GM21529 (cell line): ENCODE measurements around the gene PARM1.

Experiments
- ATAC-seq: cut with Tn5 transposase; IDR thresholded peaks from one replicate; pipeline ENCODE4 v1.9.1; 2021; ENCODE audit not compliant: unreplicated experiment

The PARM1 gene

DNA sequence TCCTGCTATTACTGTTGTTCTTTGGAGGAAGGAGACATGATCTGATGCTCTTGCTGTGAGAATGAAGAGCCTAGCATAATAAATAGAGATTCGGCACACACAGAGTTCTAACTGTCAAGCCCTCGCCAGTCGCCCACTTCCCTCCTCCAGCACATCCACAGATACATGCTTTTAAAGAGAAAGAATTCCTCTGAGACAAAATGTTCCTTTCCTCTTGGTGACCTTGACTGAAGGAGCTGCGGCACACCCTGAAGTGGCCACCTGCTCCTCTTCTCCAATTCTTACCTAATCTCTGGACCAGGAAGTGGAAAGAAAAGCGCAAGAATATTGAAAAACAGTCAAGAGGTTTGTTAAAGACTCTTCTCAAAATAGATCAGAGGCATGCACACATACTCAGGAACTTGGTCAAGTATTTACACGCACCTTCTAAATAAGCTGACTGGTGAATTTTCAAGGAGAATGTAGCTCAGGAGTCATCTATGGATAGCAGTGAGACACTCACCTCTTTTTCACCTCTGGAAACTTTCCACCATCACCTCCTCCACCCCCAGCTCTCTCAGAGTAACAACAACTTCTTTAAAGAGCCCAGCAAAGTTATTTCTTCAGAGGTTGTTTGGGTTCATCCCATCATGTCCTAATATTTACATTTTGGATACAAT lies 95.4 kb downstream of the PARM1 start:
- ATAC-seq, result no peak

DNA sequence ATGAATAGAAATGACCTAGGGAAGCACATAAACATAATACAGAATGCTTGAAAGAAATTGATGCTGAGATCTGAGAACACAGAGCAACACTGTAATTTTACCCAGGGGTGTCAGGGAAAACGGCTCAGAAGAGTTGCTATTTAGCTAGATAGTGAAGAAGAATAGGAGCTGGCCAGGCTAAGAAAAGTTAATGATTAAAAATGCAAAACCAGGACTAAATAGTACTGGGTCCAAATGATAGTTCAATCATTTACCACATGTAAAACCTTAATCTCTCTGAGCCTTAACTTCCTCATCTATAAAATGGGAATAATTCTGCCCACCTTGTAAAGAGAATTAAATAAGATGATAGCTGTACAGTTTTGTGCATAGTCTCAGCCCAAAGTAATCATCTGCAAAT lies 97.1 kb downstream of the PARM1 start:
- ATAC-seq, result no peak

DNA sequence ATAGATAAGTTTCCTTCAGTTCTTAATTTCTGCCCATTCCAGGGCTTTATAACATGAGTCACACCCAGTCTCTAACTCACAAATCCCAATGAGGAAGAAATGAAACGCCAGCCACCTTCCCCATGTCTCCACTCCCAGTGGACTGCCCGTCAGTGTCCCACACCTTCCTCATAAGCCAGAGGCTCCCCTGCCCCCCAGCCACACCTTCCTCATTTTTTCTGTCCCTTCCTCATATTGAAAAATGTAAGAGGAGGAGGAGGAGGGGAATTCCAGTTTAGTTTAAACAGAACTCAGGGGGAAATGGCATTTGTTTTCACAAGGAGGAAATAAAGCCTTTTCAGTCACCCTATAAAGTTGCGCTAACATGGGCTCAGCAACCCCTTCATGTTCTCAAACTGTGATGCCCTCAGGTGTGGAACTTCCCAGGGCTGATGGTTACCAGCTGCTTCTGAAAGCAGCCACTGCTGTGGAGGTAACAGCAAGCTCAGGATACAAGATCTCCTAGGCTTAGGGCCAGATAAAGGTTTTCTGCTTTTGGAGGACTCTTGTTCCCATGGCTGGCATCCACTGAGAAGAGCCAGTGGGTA lies 97.8 kb downstream of the PARM1 start:
- ATAC-seq, result no peak

DNA sequence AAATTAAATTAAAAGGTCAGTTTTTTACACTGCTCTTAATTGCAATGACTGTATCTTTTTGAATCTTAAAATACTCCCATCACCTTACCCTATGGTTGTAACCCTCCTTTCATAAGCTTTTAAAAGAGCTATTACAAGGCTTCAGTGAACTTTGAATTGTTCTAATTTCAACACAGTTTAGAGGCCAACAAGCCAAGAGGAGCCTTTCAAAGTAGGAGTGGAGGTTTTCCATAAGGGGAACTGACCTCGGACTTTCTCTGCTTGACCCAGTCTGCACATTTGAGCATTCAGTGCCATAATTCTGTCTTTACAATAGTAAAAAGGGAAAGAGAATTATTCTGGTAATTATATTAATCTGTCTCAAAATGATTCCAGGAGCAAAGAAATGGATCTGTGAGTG lies 98.9 kb downstream of the PARM1 start:
- no peak for ATAC-seq

DNA sequence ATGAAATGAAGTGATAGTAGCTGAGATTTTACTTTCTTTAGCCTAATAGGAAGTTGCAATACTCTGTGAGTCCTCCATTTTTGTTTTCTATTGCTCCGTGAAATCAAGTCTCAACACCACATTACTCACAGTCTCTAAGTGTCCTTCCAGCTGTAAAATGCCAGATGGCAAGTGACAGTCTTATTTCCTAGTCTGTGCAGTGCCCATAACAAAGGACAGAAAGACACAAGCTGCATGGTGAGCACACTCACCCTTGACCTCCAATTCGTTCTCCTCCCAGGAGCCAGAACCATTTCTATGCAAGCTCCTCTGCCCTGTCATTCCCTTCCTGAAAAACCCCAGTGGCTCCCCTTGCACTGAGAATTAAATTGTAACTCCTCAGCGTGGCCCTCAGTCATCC lies 101.6 kb downstream of the PARM1 start:
- no peak for ATAC-seq

DNA sequence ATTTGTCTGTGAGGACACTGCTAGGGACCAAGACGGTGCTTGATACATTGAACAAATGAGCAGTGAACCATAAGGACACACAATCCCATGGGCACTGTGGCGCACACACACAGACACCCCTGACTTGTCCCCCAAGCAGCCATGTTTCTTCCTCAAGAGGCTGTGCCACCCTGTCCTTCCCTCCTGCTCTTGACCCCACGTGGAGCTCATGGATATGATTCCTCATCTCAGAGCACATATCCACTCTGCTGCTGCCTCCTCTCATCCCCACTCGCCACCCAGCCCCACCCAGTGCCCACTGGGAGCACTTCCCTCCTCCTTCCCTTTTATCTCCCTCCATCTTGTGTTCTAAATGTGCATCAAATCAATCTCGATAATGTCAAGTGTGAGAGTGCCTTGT lies 102.4 kb downstream of the PARM1 start:
- no peak for ATAC-seq

DNA sequence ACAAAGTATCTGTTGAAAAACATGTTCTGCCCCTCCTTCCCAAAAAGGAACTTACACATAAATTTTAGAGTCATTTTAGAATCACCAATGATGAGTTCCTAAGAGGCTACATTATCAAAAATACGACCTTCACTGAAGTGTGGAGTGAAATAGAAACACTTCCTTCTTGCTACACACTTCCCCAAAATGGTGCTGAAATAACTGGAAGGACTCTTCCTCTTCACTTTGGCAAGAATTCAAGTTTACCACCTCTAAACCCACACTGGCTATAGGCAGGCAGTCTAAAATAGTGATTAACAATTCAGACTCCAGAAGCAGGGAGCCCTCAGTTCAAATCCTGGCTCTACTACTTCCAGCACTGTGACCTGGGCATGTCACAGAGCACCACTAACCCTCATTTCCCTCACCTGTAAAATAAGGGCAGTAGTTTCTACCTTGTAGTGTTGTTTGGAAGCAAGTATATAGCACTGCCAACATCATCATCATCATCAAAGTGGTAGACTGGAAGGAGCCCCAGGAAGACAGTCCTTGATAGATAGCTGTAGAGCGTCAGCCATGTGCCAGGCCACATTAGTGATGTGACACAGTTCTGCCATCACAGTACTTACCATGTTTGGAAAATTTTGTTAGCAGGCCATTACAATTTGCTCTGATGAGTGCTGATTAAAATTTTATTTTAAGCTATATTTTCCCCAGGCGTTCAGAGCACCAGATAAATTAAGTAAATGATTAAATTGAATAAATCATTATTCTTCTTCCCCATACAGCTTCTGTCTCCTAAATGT lies 103.3 kb downstream of the PARM1 start:
- ATAC-seq, result no peak

DNA sequence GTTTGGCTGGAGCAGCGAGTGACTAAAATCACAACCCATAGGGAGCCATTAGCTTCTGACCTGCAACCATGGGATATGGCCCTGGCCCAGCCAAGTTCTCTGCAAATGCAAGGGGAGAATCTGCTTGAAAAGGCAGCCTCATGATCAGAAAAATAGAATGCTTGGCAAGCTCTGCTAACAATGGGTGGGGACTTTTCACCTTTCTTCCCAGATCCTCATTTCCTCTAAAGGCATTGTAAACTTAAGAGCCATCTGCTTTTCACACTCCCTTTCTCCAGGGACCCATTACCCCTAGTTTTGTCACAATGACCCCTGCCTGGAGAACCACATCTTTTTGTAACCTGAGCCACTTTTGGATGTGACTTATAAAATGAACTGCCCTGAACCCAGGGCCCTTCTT lies 104.3 kb downstream of the PARM1 start:
- ATAC-seq, result no peak

DNA sequence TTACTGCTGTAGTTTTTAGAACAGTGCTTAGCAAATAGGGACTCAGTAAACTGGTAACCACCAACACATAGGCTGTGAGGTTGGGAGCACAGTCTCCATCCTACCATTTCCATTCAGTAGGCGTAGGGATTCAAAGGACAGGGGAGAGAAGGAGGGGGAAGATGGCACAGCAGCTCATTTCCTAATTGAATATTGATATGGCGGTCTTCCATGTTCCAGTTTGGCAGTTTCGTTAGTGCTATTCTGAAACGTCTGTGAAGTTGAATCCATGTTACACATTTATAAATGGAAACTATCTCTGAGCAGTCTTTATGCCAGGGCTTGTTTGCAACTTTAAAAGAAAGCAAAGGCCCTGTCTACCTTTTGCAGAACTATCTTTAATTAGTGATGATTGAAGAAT lies 105.5 kb downstream of the PARM1 start:
- no peak for ATAC-seq

DNA sequence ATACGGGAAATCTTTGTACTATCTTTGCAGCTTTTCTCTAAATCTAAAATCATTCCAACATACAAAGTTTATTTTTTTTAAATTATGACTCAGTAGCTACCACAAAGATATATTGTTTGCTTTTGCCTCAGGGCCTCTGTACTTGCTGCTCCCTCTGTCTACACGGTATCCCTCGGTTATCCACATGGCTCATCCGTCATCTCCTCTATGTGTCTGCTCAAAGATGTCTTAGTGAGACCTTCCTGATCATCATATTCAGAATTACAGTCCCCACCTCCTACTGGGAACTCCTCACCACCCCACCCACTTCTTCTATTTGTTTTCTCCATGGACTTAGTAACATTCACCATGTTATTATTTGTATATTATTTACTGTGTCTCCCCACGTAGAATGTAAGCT lies 107.8 kb downstream of the PARM1 start:
- ATAC-seq, result no peak

DNA sequence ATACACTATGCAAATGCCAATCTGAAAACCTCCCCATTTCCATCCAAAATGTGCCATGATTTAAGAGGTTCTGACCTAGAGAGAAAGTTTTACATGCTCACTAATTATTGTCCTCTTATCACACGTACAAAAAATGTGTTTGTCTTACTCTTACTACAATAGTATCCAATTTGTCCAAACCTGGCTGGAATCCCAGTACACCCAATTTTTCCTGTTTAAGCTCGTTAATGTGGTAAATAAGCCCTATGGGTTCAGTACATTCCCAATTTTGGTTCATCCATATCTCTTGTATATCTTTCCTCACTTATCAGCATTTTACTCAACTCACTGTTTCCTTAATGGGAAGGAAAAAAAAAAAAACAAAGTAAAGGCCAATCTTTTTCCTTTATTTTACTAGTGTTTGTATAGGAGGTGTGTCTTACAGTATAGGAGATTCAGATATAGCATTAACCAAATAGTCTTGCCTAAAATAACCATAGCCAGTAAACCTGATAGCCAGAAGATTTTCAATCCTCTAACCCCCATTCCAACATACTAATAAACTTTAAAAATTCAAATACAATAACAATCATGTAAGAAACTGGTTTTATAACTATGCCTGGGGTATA lies 109.8 kb downstream of the PARM1 start:
- no peak for ATAC-seq

DNA sequence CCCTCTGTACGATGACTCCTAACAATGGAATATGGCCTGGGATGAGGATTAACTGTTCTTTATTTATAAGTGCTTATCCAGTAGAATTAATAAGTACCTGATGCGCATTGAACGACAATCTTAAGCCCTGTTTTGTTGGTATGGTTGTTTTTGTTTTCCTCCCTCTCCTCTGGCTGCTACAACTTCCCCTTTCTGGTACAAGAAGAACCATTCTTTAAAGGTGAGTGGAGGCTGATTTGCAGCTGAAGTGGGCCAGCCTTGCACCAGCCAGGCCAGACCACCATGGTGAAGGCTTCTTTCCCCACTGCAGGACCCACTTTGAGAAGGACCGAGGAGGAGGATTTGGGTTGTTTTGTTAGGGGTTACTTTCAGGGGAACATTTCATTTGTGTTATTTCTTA lies 113.3 kb downstream of the PARM1 start:
- no peak for ATAC-seq

DNA sequence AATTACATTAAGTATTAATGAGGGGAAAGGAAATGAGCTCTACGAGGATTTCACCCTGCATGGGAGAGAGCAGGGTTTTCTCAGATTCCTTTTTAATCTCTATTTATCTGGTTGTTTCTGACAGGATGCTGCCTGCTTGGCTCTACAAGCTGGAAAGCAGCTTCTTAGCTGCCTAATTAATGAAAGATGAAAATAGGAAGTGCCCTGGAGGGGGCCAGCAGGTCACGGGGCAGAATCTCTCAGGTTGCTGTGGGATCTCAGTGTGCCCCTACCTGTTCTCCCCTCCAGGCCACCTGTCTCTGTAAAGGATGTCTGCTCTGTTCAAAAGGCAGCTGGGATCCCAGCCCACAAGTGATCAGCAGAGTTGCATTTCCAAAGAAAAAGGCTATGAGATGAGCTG lies 113.7 kb downstream of the PARM1 start:
- ATAC-seq, result no peak

DNA sequence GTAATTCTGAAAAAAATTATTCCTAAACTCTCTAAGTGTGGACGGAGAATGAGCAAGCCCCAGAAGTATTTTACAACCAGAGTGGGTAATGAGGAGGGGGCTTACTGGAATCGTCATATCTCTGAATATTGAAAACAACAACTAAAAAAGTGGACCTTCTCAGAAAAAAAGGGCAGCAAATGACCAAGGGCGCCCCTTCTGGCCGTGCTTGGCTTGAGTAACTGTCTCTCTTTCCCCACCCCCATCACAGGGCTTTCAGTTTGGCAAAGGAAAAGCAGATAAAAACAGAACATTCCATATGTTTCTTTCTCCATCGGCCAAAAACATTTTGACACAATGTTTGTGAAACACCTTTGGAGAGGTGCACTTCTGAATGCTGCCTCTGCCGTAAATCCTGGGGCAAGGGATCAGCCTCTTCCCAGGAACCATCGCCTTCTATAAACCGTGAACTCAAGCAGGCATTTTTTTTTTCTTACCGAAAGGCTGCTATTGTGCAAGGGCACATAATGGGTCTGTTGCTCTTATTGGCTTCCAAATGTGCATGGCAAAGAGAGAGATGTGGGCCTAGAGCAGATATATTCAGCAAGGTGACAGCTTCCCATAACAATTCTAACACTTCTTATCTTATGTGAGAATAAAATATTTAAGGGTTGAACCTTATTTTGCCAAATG lies 115.4 kb downstream of the PARM1 start:
- ATAC-seq, result no peak

DNA sequence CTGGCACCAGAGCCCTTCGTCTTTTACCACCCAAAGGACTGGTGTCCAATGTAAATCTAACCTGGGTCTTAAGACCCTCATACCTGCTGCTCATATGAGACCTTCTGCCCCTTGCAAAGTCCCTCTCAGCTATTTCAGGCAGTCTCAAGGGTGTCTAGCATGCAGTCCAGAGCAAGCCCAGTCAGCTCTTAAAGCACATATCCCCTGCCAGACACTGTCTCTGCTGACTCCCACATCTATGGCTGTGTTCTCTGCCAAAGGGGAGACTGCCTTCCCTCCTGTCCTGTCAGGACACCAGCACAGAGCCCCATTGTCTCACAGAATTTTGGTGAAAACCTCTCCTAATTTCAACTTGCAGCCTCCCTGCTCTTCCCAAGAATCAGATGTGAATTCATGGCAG lies 118.5 kb downstream of the PARM1 start:
- no peak for ATAC-seq

DNA sequence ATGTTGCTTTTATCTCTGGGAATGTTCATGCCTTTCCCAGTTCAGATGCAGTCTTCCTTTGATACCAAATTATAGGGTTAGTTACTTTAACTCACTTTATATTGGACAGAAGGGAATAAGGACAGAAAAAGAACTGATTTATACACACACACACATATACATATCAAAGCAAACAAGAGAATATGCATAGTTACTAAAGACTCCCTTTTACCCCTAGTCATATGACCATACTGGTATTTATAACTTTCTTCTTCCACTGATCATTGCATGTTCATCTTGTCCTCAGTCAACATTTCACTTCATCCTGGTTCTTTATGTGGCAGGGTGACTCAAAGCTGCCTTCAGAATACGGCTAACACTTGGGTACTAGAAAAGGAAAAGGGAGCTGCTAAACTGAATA lies 120.4 kb downstream of the PARM1 start:
- no peak for ATAC-seq

DNA sequence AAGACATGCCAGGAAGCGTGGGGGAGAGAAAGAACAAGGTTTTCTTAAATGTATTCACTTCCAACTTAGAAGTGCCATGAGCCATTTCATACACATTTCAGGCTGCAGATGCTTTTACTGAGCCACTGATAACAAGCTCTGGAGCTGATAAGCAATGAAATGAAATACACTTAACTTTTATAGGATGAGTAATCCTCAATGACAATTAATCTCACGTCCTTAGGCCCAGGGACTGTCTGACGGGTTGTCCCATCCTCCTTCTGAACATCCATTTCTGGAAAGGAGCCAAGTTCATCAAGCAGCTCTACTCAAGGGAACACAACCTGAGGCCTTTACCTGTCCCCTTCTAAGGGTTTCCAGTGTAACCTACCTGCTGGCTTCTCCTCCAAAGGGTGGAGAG lies 121.2 kb downstream of the PARM1 start:
- no peak for ATAC-seq

DNA sequence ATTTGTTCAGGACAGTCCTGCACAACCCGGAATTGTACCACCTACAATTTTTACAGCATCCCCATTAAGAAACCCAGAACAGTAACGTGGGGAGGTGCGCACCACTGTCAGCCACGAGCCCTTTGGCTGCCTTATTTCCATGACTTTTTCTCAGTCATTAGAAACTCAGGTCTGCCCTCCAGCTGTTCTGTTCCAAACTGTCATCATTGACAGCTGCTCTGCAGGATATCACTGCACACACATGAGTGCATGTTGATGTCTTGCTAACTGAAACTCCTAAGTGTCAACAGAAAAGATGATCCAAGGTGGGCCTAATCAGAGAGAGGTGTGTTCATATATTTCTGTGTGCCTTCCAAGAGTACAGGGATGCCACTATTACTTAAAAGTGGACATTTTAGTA lies 123.4 kb downstream of the PARM1 start:
- ATAC-seq, result no peak

DNA sequence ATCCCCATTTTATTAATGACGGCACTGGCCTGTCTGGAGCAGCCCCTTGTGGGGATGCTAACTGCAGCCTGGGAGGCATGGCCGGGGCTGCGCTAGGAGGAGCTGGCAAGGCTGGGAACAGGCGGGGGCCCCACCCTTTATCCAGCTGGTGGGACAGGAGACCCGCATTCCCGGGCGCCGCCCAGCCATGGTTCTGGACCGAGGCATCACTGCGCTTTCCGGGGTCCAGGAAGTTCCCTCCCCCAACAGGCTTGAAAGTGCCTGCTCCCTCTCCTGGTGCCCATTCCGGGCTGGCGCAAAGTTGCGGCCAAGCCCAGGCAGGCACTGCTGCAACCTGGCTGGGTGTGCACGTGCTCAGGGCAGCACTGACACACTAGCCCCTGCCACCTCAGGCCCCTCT lies 124.5 kb downstream of the PARM1 start:
- no peak for ATAC-seq

DNA sequence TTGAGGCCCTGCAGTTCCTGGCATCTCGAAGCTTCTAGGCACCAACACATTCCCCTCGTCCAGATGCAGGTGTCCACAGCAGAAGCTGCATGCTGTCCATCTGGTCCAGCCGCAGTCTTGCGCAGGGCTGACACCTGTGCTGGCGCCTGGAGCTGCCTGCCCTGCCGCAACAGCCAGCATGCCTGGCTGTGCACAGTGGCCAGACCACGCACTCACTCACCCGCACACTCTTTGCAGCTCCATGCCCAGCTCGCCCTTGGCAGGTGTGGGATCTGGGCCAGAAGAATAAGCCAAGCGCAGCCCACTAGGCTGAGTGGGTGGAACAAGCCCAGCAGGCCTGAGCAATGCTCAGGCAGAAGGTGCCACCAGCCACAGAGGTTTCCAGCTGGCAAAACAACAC lies 125.6 kb downstream of the PARM1 start:
- ATAC-seq, result no peak

DNA sequence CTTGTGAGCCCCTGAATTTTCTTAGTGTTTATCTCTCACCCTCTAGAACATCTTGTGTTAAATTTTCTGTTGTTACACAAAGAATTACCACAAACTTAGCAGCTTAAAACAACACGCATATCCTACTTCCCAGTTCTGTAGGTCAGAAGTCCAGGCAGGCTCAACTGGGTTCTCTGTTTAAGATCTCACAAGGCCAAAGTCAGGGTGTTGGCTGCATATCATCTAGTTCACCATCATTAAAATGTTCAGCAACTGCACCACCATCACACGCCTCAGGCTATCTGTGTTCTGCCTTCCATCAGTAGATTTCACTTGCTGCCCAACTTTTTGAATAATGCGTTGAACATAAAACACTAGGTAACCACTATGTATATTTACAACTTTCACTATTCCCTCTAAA lies 130.5 kb downstream of the PARM1 start:
- no peak for ATAC-seq

DNA sequence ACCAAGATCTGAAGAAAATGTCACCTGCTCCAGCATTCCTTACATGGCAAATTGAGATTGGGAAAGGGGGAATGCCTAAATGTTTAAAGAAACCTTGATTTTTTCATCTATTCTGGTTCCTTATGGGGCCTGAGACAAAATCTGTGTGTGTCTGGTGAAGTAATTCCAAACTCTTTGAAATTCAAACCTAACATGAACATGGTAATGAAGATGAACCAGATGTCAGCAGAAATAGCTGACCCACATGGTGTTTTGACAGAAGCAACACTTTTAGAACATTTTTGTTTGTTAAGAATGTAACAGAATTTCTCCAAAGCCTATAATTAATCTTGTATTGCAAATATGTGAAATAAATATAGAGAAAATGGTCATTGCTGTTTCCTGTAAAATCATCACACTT lies 133.0 kb downstream of the PARM1 start:
- ATAC-seq, result no peak
